HG03280 (cell line): ENCODE measurements around the gene VEGFD.

Experiments used
- ATAC-seq: cut with Tn5 transposase; IDR thresholded peaks from one replicate; pipeline ENCODE4 v1.9.1; 2021; ENCODE audit warnings: mild to moderate bottlenecking, moderate library complexity; ENCODE audit not compliant: unreplicated experiment

Gene VEGFD

DNA sequence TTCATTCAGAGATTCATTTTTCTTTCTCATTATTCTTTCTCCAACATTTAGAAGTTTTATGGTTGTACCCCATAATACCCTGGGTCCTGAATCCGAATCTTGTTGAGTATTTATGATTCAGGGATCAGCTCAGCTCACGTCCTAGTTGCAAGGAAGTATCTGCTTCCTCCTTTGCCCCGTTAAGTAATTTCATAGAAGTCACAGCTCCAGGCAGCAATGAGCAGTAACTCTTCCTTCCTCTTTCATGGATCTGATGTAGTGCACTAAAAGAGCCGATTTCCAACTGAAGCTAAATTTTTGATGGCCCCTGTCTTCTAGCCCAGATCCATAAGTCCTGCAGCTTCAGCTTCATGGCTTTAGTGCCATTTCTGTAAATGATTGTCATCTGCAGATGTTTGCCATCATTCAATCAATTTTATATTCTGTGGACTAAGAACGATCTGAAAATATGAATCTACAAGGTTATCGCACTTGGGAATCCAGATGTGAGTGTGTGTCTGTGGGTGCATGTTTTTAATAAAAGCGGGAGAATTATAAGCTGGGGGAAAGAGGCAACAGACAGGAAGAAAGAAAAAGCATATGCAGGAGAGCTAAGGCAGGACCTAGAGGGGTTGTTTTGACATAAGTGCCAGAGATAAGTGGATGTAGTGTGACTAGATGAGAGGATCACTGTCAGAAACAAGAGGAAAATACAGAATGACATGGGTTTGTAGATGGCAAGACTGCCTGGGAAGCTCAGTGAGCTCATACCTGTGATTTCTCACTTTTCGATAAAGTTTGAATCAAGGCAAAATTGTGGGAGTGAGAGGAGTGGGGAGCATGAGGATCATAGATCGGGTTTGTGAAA is 17.5 kb downstream of the VEGFD start:
- no peak for ATAC-seq

- no peak for ATAC-seq
Observed at GRCh38 chrX:15359701-15360100, 24.5 kb downstream of the VEGFD start.

DNA sequence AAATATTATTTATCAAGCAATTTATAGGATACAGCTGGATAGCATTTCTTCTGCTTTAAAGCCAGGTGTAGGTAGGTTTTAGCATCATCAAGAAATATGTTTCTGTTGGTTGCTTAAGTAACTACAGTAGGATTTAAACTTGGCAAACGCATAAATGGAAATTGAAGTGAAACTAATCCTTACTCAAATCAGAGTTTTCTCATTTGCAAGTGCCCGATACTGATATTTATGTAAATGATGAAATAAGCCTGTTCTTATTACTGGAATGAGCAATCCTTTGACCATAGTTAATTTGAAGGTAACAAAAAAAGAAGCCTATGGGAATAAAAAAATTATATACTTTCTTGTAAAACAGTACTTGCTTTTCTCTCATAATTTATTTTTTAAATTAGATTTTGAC is 25.7 kb downstream of the VEGFD start:
- no peak for ATAC-seq

- ATAC-seq = no peak
Observed at GRCh38 chrX:15356444-15356843, 27.8 kb downstream of the VEGFD start.

GRCh38 chrX:15350329-15350996 is 33.8 kb downstream of the VEGFD start:
- no peak for ATAC-seq

DNA sequence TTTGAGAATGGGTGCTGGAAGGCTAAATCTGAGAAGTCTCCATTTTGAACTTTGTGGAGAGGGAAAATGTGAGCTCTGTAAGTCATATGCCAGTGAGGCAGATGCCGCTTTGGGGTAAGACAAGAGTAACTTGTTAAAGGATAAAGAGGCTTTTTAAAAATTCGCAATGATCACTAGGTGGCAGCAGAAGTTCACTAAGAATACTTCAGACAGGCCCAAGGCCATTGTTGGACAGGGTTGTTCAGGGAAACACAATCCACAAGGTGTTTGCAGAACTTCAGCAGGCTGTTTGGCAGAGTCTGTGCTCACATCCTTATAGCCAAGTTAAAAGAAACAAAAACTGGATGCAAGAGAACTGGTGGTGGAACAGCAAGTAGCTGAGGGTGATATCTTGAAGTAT is 35.2 kb downstream of the VEGFD start:
- ATAC-seq = peak; percentile 63

- ATAC-seq = no peak
Observed at GRCh38 chrX:15345976-15346375, 38.2 kb downstream of the VEGFD start.

GRCh38 chrX:15344106-15344505 is 40.1 kb downstream of the VEGFD start:
- no peak for ATAC-seq

DNA sequence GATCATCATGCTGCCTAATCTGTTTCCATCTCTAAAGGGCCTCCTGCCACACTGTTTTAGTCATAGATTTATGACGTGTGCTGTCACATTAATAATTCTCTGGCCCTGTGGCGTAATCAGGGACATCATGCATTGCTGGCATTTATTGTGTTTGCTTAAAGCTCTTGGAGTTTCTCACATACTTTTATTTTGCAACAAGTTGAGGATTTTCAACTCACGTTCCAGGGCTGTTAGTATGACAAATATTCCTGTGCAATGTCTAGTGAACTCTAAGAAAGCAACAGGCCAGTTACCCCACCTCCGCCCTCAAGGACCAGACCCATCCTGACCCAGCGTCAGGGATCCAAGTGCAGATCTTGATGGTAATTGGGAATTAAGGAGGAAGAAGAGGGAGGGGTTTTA is 41.1 kb downstream of the VEGFD start:
- no peak for ATAC-seq

GRCh38 chrX:15340867-15341266 is 43.3 kb downstream of the VEGFD start:
- no peak for ATAC-seq

- ATAC-seq = no peak
Observed at GRCh38 chrX:15336023-15336413, 48.2 kb downstream of the VEGFD start.

GRCh38 chrX:15335135-15336022 is 48.8 kb downstream of the VEGFD start, which contains the start of gene PIGA:
Gene PIGA, minus strand, starts transcription at chrX:15335523. Its CDS starts 3,593 bp downstream, at chrX:15331930.
- peak; percentile 99 for ATAC-seq

- no peak for ATAC-seq
Observed at GRCh38 chrX:15334561-15334960, 49.7 kb downstream of the VEGFD start.

DNA sequence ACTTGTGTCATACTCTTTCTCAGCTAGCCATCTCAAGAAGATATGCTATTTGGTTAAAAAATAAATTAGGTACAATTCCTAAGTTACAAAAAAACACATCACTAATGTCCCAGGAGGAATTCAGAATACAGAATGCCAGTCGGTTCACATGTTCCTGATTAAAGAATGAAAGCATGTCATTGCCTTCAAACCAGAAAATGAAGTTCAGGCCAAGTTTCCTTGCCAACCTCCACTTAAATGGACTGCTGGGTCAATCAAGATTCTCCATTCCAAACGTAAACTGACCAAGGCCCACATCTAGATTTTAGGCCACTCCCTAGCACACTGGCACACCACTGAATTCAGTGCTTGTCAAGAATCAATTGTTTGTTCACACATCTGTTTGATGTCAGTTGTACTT is 55.4 kb downstream of the VEGFD start:
- no peak for ATAC-seq

DNA sequence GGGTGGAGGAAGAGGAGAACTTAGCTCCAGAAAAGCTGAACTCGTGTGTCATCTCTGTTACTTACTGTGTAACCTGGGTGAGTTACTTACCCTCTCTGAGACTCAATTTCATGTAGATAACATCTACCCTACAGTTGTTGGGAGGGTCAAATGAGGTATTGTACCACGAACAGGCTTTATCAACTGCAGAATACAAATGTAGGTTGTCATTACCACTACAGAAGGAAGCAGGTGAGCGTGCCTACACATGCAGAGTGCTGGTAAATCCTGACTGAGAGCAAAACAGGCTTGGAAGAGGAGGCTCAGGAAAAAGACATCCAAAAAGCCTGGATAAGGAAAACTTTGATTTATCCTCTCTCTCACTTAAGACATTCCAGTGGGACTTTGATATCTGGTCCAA is 56.1 kb downstream of the VEGFD start:
- no peak for ATAC-seq

- ATAC-seq = no peak
Observed at GRCh38 chrX:15322472-15322871, 61.7 kb downstream of the VEGFD start.

DNA sequence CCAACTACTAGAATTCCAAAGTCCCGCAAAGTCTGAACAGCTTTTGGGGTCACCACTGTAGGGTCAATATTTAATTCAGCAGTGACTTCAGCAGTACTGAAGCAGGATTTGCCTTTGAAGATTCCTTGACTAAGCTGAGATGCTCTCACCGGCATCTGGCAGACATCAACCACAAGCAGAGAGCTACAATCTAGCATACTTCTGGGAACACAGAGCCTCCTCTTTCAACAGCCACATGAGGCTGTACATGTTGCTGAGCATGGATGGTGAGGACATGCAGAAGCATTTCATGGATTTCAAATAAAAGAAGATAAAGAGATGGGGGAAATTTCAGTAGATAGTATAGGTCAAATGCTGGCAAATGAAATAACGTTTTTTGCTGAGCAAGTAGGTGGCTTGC is 62.1 kb downstream of the VEGFD start:
- ATAC-seq = no peak

DNA sequence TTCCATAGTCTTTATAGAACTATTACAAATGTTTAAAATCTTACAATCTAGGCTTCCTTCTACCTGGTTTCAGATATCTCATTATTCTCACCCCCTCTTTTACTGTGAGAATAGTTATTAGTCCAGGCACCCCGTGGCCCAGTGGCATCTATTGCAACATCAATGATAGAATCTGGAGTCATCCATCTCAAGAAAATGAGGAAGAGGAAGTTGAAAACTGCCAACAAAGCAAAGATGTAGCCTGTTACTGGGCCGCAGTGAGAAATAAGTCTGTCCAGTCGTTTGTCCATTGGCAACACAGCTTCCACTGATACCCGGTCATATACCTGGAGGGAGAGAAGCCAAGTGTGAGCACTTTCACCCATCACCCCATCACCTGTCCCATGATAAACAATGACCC is 62.8 kb downstream of the VEGFD start:
- ATAC-seq = no peak

DNA sequence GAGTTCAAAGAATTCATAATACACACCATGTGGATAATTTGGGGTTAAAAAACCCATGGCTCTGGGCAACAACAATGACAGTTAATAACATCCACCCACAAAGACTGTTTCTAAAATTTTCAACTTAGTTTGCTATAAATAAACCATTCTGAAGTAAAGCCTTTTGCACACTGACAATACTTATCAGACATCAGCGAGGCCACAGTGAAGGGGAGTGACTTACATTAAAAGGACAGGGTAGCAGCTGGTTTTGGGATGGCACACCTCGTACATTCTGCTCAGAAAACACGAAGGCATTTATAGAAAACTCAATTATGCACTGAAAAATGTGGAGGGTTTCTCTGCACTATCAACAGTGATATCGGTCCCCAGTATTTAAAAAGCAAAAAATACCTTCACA is 63.9 kb downstream of the VEGFD start:
- no peak for ATAC-seq

DNA sequence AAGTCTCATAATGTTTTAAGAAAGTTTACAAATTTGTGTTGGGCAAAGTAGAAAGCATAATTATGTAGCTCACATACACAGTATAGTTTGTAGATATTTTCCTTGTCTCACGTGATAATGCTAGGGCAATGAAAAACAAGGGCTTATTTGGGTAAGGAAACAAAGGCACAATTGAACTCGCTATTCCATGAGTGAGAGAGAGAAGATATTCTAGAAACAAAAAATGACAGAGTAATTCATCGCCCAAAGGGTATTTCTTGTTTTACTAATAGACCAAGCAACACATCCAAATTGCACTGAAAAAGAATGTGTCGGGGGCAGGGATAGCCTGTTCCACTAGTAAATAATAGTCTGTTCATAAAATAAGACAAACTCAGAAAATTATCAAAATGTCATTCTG is 65.1 kb downstream of the VEGFD start:
- no peak for ATAC-seq

DNA sequence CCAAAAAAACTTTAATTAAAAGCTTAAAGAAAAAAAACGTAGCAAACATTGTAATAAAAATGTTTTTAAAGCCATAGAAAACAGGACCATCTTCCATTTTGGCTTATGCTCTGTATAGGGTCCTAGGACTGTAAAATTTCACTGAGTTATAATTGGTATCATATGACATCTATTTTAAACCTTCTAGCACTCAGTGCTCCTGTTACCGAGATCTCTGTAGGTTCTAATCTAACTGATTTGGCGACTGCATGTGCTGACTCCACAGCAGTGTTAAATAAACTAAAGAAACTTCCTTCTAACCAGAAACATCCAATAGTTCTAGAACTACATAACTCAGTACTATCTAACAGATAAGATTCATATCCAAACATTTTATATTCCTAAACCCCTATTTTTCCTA is 68.7 kb downstream of the VEGFD start, which contains the start of gene ASB11:
TSS of gene ASB11 (minus strand) at position 132 of the 400 bp plus-strand sequence. CDS start at position 97, 35 bp downstream.
- no peak for ATAC-seq
